Peyer's patch (tissue), 4 donors: ENCODE results near the gene SPATA20. TPM values are rescaled to one million over a fixed set of nuclear protein-coding genes. Genes with fewer than 3 reads are reported as not detected.

Experiments
- DNase-seq, 3 donors: peaks; one replicate each; pipeline ENCODE4 v3.0.0-alpha.2; 2017 to 2019
- H3K27ac ChIP-seq, 4 donors: fragments of 200-600 bp; sonication (generic); one replicate each; pipeline ENCODE4 v1.5.1; 2016 to 2019
- H3K27me3 ChIP-seq, 2 donors: fragments of 200-600 bp; sonication (generic); one replicate each; pipeline ENCODE4 v1.5.1; 2019
- H3K36me3 ChIP-seq, 3 donors: fragments of 200-600 bp; sonication (generic); one replicate each; pipeline ENCODE4 v1.5.1; 2016 to 2019
- H3K4me1 ChIP-seq, 4 donors: fragments of 200-600 bp; sonication (generic); one replicate each; pipeline ENCODE4 v1.5.1; 2016 to 2019
- H3K4me3 ChIP-seq, 4 donors: fragments of 200-600 bp; sonication (generic); 1 replicate in 3 of 4; 2 replicates in 1 of 4; pipeline ENCODE4 v1.5.1; 2016 to 2019; ENCODE audit warnings: mild to moderate bottlenecking in 1 of 4
- H3K9me3 ChIP-seq, 4 donors: fragments of 200-600 bp; sonication (generic); one replicate each; pipeline ENCODE4 v1.5.1; 2016 to 2019; ENCODE audit warnings: mild to moderate bottlenecking in 1 of 4
- CTCF ChIP-seq, 6 experiments: fragments of 450-650 bp in 4 of 6; fragments of 200-600 bp in 2 of 6; sonication (generic) in 1 of 6; IDR thresholded peaks; one replicate each; pipeline ENCODE4 v1.5.1; 2017 to 2019; ENCODE audit warnings: antibody characterized with exemption in 6 of 6, mild to moderate bottlenecking in 3 of 6, moderate library complexity in 1 of 6
- POLR2A ChIP-seq, 2 donors: fragments of 450-650 bp; IDR thresholded peaks; one replicate each; pipeline ENCODE4 v1.5.1; 2017; ENCODE audit warnings: antibody characterized with exemption in 2 of 2, mild to moderate bottlenecking in 2 of 2, moderate library complexity in 2 of 2
- total RNA-seq, 4 donors: library from RNA; depleted of rRNA; stranded (reverse); fragments of >200 nt; gene quantifications; one replicate each; pipeline ENCODE4 v1.1.0, GENCODE V29; 2016

The SPATA20 gene
- 100 to 1,000 TPM in 3 of 4 donors, 10 to 100 TPM in 1; 75.1 to 125 (median 110) TPM for total RNA-seq

- no peaks in the 10 kb centered on the region for H3K9me3 ChIP-seq
- H3K36me3 ChIP-seq: peaks cover 0 to 16% (median 0%) of the 10 kb centered on the region in 3 donors
- H3K27ac ChIP-seq: peak within 1 kb of the TSS; percentile 78 to 90 (median 81)
- DNase-seq: peak; percentile 93 to 97 (median 94)
- H3K4me3 ChIP-seq: peak within 1 kb of the TSS; percentile 56 to 78 (median 71)
- TF ChIP-seq CTCF (IDR thresholded peaks at IDR 0.05) (peak; percentile 95 to 99 (median 98)), POLR2A (IDR thresholded peaks at IDR 0.05) (peak; percentile 79 to 89)
- peaks cover 5 to 28% (median 8%) of the 10 kb centered on the region in 4 donors for H3K4me1 ChIP-seq
- H3K27me3 ChIP-seq: no peaks in the 10 kb centered on the region
Observed at GRCh38 chr17:50547035-50547735, at the start of gene SPATA20. Gene SPATA20, plus strand, starts transcription at chr17:50547174. Its CDS starts 35 bp downstream, at chr17:50547209.

- TF ChIP-seq POLR2A (IDR thresholded peaks at IDR 0.05) (no peak), CTCF (IDR thresholded peaks at IDR 0.05) (no peak)
- Histone ChIP-seq H3K9me3 (no peaks in the 10 kb centered on the region), H3K27me3 (no peaks in the 10 kb centered on the region), H3K27ac (peak overlapping the region in 2 of 4 donors; percentile 9 to 68), H3K4me1 (peaks cover 0 to 13% (median 0%) of the 10 kb centered on the region in 4 donors), H3K36me3 (no peaks in the 10 kb centered on the region), H3K4me3 (no peak overlapping the region)
- DNase-seq: peak in 2 of 3 donors; percentile 75 to 76
Observed at GRCh38 chr17:50498021-50498874, 48.7 kb upstream of the SPATA20 start.

- TF ChIP-seq CTCF (IDR thresholded peaks at IDR 0.05): no peak
- TF ChIP-seq POLR2A (IDR thresholded peaks at IDR 0.05): no peak
- no peak for DNase-seq
- H3K27me3 ChIP-seq: no peaks in the 10 kb centered on the region
- no peak overlapping the region for H3K27ac ChIP-seq
- peaks cover 0 to 20% (median 0%) of the 10 kb centered on the region in 4 donors for H3K4me1 ChIP-seq
- no peaks in the 10 kb centered on the region for H3K36me3 ChIP-seq
- no peak overlapping the region for H3K4me3 ChIP-seq
- no peaks in the 10 kb centered on the region for H3K9me3 ChIP-seq
Observed at GRCh38 chr17:50499270-50499669, 47.7 kb upstream of the SPATA20 start.

GRCh38 chr17:50499721-50500120, 47.3 kb upstream of the SPATA20 start:
- Histone ChIP-seq H3K4me1 (peaks cover 0 to 25% (median 0%) of the 10 kb centered on the region in 4 donors), H3K4me3 (no peak overlapping the region), H3K27ac (no peak overlapping the region), H3K27me3 (no peaks in the 10 kb centered on the region), H3K9me3 (no peaks in the 10 kb centered on the region), H3K36me3 (no peaks in the 10 kb centered on the region)
- TF ChIP-seq CTCF (IDR thresholded peaks at IDR 0.05) (no peak), POLR2A (IDR thresholded peaks at IDR 0.05) (no peak)
- DNase-seq: no peak

- no peak for TF ChIP-seq POLR2A (IDR thresholded peaks at IDR 0.05)
- peak in 4 of 6 experiments; percentile 30 to 47 (median 42) for TF ChIP-seq CTCF (IDR thresholded peaks at IDR 0.05)
- Histone ChIP-seq H3K4me1 (peaks cover 0 to 25% (median 0%) of the 10 kb centered on the region in 4 donors), H3K9me3 (no peaks in the 10 kb centered on the region), H3K4me3 (no peak overlapping the region), H3K27me3 (no peaks in the 10 kb centered on the region), H3K27ac (no peak overlapping the region), H3K36me3 (no peaks in the 10 kb centered on the region)
- DNase-seq: peak; percentile 15 to 70 (median 54)
Observed at GRCh38 chr17:50501054-50501453, 45.9 kb upstream of the SPATA20 start.
